ENCODE data around the gene EDNRA.

The EDNRA gene

DNA sequence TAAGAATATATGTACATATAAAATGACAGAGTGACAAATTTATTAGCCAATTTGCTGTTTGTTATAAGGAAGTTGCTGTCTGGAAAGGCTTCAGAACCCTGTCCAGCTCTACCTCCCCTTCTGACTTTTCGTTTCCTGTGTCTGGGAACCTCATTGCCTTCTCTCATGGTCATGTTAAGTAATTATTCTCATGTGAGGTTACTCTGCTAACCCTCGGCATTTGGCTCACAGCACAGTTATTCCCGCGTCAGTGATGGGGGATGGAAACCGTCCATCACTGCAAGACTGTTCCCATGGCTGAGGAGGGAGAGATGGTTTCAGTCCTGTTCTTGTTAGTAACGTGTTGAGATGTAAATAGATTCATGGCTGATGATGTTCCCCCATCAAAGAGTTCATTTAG lies 11.9 kb downstream of the EDNRA start:
- no peaks in the 10 kb centered on the region for H3F3A ChIP-seq (ENCODE audit: control insufficient read depth, insufficient read depth)
- H3K4me2 ChIP-seq (ENCODE audit: low read length), result no peak overlapping the region

DNA sequence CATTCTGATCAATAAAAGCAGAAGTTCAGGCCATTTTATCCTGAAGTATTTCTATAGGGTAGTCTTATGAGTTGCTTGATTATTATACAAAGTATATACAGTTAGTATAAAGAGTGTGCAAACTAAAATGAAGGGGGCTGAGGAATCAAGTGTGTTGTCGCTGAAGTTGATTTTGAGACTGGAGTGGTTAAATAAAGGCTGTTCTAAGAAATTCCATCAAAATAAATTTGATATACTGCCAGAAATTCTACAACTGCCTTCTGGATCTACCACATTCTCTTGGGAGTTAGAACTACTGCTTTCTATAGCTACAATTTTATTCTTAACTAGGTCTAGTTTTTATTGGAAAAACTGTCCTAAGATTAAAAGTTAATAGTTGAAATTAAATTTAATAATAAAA lies 12.4 kb downstream of the EDNRA start:
- TF ChIP-seq CTCF (IDR thresholded peaks at IDR 0.05; ENCODE audit: low read depth, low read length, poor library complexity, severe bottlenecking) (no peak), EZH2phosphoT487 (IDR thresholded peaks at IDR 0.05; ENCODE audit: borderline replicate concordance, low read length) (no peak)
- H3K79me2 ChIP-seq (ENCODE audit: control insufficient read depth, low read length), result no peaks in the 10 kb centered on the region
- H3K9me2 ChIP-seq (replicated peaks; ENCODE audit: control insufficient read depth, low read length), result no peaks in the 10 kb centered on the region
- no peaks in the 10 kb centered on the region for H3K4me1 ChIP-seq (ENCODE audit: control insufficient read depth, low read length)
- H3K9me3 ChIP-seq (ENCODE audit: control insufficient read depth, insufficient read depth, low read length), result no peaks in the 10 kb centered on the region
- no peak overlapping the region for H3K27ac ChIP-seq (ENCODE audit: low read depth, low read length)
- H4K20me1 ChIP-seq (ENCODE audit: control insufficient read depth, insufficient read depth, low read depth, low read length), result no peaks in the 10 kb centered on the region
- no peak overlapping the region for H3K4me2 ChIP-seq (ENCODE audit: low read length)
- H3F3A ChIP-seq (ENCODE audit: control insufficient read depth, insufficient read depth), result no peaks in the 10 kb centered on the region
- H3K4me3 ChIP-seq (ENCODE audit: low read length), result no peak overlapping the region
- H3K27me3 ChIP-seq (ENCODE audit: control insufficient read depth, low read length), result no peaks in the 10 kb centered on the region
- H3K36me3 ChIP-seq (ENCODE audit: control insufficient read depth, low read length), result no peaks in the 10 kb centered on the region

More for the DNA sequence above, 11.9 kb downstream of the EDNRA start:
- Histone ChIP-seq H3K36me3 (ENCODE audit: control insufficient read depth, low read length) (no peaks in the 10 kb centered on the region), H3K4me3 (ENCODE audit: low read length) (no peak overlapping the region), H3K79me2 (ENCODE audit: control insufficient read depth, low read length) (no peaks in the 10 kb centered on the region), H3K9me3 (ENCODE audit: control insufficient read depth, insufficient read depth, low read length) (no peaks in the 10 kb centered on the region), H4K20me1 (ENCODE audit: control insufficient read depth, insufficient read depth, low read depth, low read length) (no peaks in the 10 kb centered on the region), H3K27me3 (ENCODE audit: control insufficient read depth, low read length) (0 out of 2 replicates have a peak, but pooled peaks cover 2% of the 10 kb centered on the region), H3K9me2 (replicated peaks; ENCODE audit: control insufficient read depth, low read length) (no peaks in the 10 kb centered on the region), H3K27ac (ENCODE audit: low read depth, low read length) (no peak overlapping the region), H3K4me1 (ENCODE audit: control insufficient read depth, low read length) (no peaks in the 10 kb centered on the region)
- TF ChIP-seq CTCF (IDR thresholded peaks at IDR 0.05; ENCODE audit: low read depth, low read length, poor library complexity, severe bottlenecking), result no peak
- TF ChIP-seq EZH2phosphoT487 (IDR thresholded peaks at IDR 0.05; ENCODE audit: borderline replicate concordance, low read length), result no peak

- no peak overlapping the region for H3K4me3 ChIP-seq (ENCODE audit: low read length)
- H3K27ac ChIP-seq (ENCODE audit: low read depth, low read length), result no peak overlapping the region
- H3K4me2 ChIP-seq (ENCODE audit: low read length), result no peak overlapping the region
- no peaks in the 10 kb centered on the region for H3K9me3 ChIP-seq (ENCODE audit: control insufficient read depth, insufficient read depth, low read length)
- H3K27me3 ChIP-seq (ENCODE audit: control insufficient read depth, low read length), result no peaks in the 10 kb centered on the region
- H3F3A ChIP-seq (ENCODE audit: control insufficient read depth, insufficient read depth), result no peaks in the 10 kb centered on the region
- H3K79me2 ChIP-seq (ENCODE audit: control insufficient read depth, low read length), result no peaks in the 10 kb centered on the region
- no peaks in the 10 kb centered on the region for H3K36me3 ChIP-seq (ENCODE audit: control insufficient read depth, low read length)
- H3K4me1 ChIP-seq (ENCODE audit: control insufficient read depth, low read length), result no peaks in the 10 kb centered on the region
- TF ChIP-seq CTCF (IDR thresholded peaks at IDR 0.05; ENCODE audit: low read depth, low read length, poor library complexity, severe bottlenecking) (no peak), EZH2phosphoT487 (IDR thresholded peaks at IDR 0.05; ENCODE audit: borderline replicate concordance, low read length) (no peak)
- H4K20me1 ChIP-seq (ENCODE audit: control insufficient read depth, insufficient read depth, low read depth, low read length), result no peaks in the 10 kb centered on the region
- no peaks in the 10 kb centered on the region for H3K9me2 ChIP-seq (replicated peaks; ENCODE audit: control insufficient read depth, low read length)
Measured at GRCh38 chr4:147494301-147494700, 13.4 kb downstream of the EDNRA start.

- no peaks in the 10 kb centered on the region for H3K27me3 ChIP-seq (ENCODE audit: control insufficient read depth, low read length)
- TF ChIP-seq CTCF (IDR thresholded peaks at IDR 0.05; ENCODE audit: low read depth, low read length, poor library complexity, severe bottlenecking) (no peak), EZH2phosphoT487 (IDR thresholded peaks at IDR 0.05; ENCODE audit: borderline replicate concordance, low read length) (no peak)
- no peaks in the 10 kb centered on the region for H3K36me3 ChIP-seq (ENCODE audit: control insufficient read depth, low read length)
- H3K9me2 ChIP-seq (replicated peaks; ENCODE audit: control insufficient read depth, low read length), result no peaks in the 10 kb centered on the region
- H3K4me2 ChIP-seq (ENCODE audit: low read length), result no peak overlapping the region
- no peak overlapping the region for H3K4me3 ChIP-seq (ENCODE audit: low read length)
- H3F3A ChIP-seq (ENCODE audit: control insufficient read depth, insufficient read depth), result no peaks in the 10 kb centered on the region
- no peaks in the 10 kb centered on the region for H4K20me1 ChIP-seq (ENCODE audit: control insufficient read depth, insufficient read depth, low read depth, low read length)
- H3K9me3 ChIP-seq (ENCODE audit: control insufficient read depth, insufficient read depth, low read length), result no peaks in the 10 kb centered on the region
- H3K27ac ChIP-seq (ENCODE audit: low read depth, low read length), result no peak overlapping the region
- H3K79me2 ChIP-seq (ENCODE audit: control insufficient read depth, low read length), result no peaks in the 10 kb centered on the region
- H3K4me1 ChIP-seq (ENCODE audit: control insufficient read depth, low read length), result no peaks in the 10 kb centered on the region
Measured at GRCh38 chr4:147496500-147496899, 15.6 kb downstream of the EDNRA start.
